GM12878 (cell line): ENCODE results near the gene DNAJC6. TPM values are rescaled to one million over a fixed set of nuclear protein-coding genes. Genes with fewer than 3 reads are reported as not detected.

Source experiments
- ATAC-seq: fragments of 200-7000 bp; cut with Tn5 transposase; 3 replicates; pipeline ENCODE4 v1.9.1; 2020; ENCODE audit warnings: mild to moderate bottlenecking, moderate library complexity
- BruUV-seq: library from RNA; stranded (reverse); fragments of 400-500 nt; replicated peaks from 2 replicates; lab custom pipeline; 2021; lab: Mats Ljungman, UMichigan
- CTCF ChIA-PET: fragments of 300-600 bp; sonication (Branson Sonifier 250); formaldehyde crosslinking; extraction: SDS; loops from one replicate; lab custom pipeline; 2021; ENCODE audit warnings: inconsistent platforms; lab: Yijun Ruan, JAX
- POLR2A ChIA-PET: fragments of 350-600 bp; formaldehyde crosslinking; extraction: SDS; loops from one replicate; lab custom pipeline; 2021; ENCODE audit warnings: inconsistent platforms; lab: Charles Lee
- RAD21 ChIA-PET: fragments of 300-600 bp; sonication (Branson Sonifier 250); formaldehyde crosslinking; loops from one replicate; lab custom pipeline; 2023; ENCODE audit warnings: antibody characterized with exemption; ENCODE audit not compliant: unreplicated experiment; lab: Charles Lee
- SMC1A ChIA-PET: fragments of 300-600 bp; sonication (Branson Sonifier 250); formaldehyde crosslinking; loops from one replicate; lab custom pipeline; 2023; ENCODE audit not compliant: unreplicated experiment, uncharacterized antibody; lab: Charles Lee
- DNase-seq: peaks from one replicate; pipeline ENCODE4 v3.0.0-alpha.2; 2011; ENCODE audit warnings: low read depth, low spot score
- FAIRE-seq: peaks from 3 replicates; lab custom pipeline; 2011; peaks lifted over from hg19 to GRCh38; lab: Jason Lieb, UNC
- H2AFZ ChIP-seq: 2 replicates; pipeline ENCODE4 v1.6.0; 2011; ENCODE audit warnings: low read depth, low read length, control low read depth; ENCODE audit not compliant: control insufficient read depth
- H3K27ac ChIP-seq: 2 replicates; pipeline ENCODE4 v1.5.1; 2011; ENCODE audit warnings: control low read depth; ENCODE audit not compliant: control insufficient read depth, insufficient read depth
- H3K27me3 ChIP-seq, 2 experiments: replicated peaks in 1 of 2; 2 replicates each; pipeline versions ENCODE4 v1.6.0 to v1.6.1; 2011; ENCODE audit warnings: low read length in 1 of 2; ENCODE audit not compliant: control insufficient read depth in 2 of 2, insufficient read depth in 2 of 2
- H3K36me3 ChIP-seq, 2 experiments: 2 replicates each; pipeline ENCODE4 v1.5.1; 2011; ENCODE audit warnings: low read length in 1 of 2; ENCODE audit not compliant: control insufficient read depth in 2 of 2, insufficient read depth in 2 of 2
- H3K4me1 ChIP-seq: 2 replicates; pipeline ENCODE4 v1.6.1; 2011; ENCODE audit warnings: mild to moderate bottlenecking, low read length, moderate library complexity, mixed read lengths; ENCODE audit not compliant: control insufficient read depth, insufficient read depth
- H3K4me2 ChIP-seq: 2 replicates; pipeline ENCODE4 v1.6.0; 2011; ENCODE audit warnings: control low read depth; ENCODE audit not compliant: control insufficient read depth, insufficient read depth
- H3K4me3 ChIP-seq: fragments of 200-600 bp; sonication (generic); 2 replicates; pipeline ENCODE4 v1.5.1; 2016
- H3K79me2 ChIP-seq: 2 replicates; pipeline ENCODE4 v1.6.0; 2011; ENCODE audit warnings: low read length; ENCODE audit not compliant: control insufficient read depth, insufficient read depth
- H3K9ac ChIP-seq: 2 replicates; pipeline ENCODE4 v1.8.0; 2011; ENCODE audit warnings: low read length, control low read depth, mixed read lengths; ENCODE audit not compliant: control insufficient read depth, insufficient read depth
- H3K9me3 ChIP-seq: replicated peaks from 3 replicates; pipeline ENCODE4 v1.5.1; 2011; ENCODE audit warnings: mild to moderate bottlenecking, low read length; ENCODE audit not compliant: control insufficient read depth, insufficient read depth
- H4K20me1 ChIP-seq: 2 replicates; pipeline ENCODE4 v1.6.0; 2011; ENCODE audit not compliant: control insufficient read depth, insufficient read depth
- ATF7 ChIP-seq: fragments of 450-650 bp; IDR thresholded peaks from 2 replicates; pipeline ENCODE4 v1.6.1; 2016; ENCODE audit warnings: low read depth, mild to moderate bottlenecking
- BACH1 ChIP-seq: fragments of 450-650 bp; IDR thresholded peaks from 2 replicates; pipeline ENCODE4 v1.6.1; 2017; ENCODE audit warnings: mild to moderate bottlenecking, borderline replicate concordance
- CBX5 ChIP-seq: sonication (generic); IDR thresholded peaks from 2 replicates; pipeline ENCODE4 v1.6.1; 2016; ENCODE audit warnings: low read depth, moderate library complexity, mild to moderate bottlenecking, inconsistent platforms
- E4F1 ChIP-seq: fragments of 450-650 bp; IDR thresholded peaks from 2 replicates; pipeline ENCODE4 v1.6.1; 2018; ENCODE audit warnings: borderline replicate concordance, mild to moderate bottlenecking; ENCODE audit not compliant: partially characterized antibody
- EED ChIP-seq: sonication (generic); IDR thresholded peaks from 2 replicates; pipeline ENCODE4 v1.6.1; 2016; ENCODE audit warnings: antibody characterized with exemption, low read depth
- FOXK2 ChIP-seq: fragments of 450-650 bp; IDR thresholded peaks from 2 replicates; pipeline ENCODE4 v1.6.1; 2017; ENCODE audit warnings: mild to moderate bottlenecking, moderate library complexity
- FOXM1 ChIP-seq: IDR thresholded peaks from 2 replicates; pipeline ENCODE4 v1.6.1; 2012; ENCODE audit warnings: low read depth, mild to moderate bottlenecking, inconsistent platforms, low read length, moderate library complexity
- IKZF2 ChIP-seq, 2 experiments: fragments of 450-650 bp; IDR thresholded peaks; 2 replicates each; pipeline ENCODE4 v1.6.1; 2017; ENCODE audit warnings: mild to moderate bottlenecking in 2 of 2, moderate library complexity in 2 of 2
- MYB ChIP-seq: fragments of 150-350 bp; IDR thresholded peaks from 2 replicates; pipeline ENCODE4 v1.6.1; 2014; ENCODE audit warnings: mild to moderate bottlenecking, low read depth, low read length, borderline replicate concordance
- NBN ChIP-seq: fragments of 450-650 bp; IDR thresholded peaks from 2 replicates; pipeline ENCODE4 v1.6.1; 2016
- NFYB ChIP-seq: IDR thresholded peaks from 2 replicates; pipeline ENCODE4 v1.6.1; 2011; ENCODE audit warnings: low read depth, mild to moderate bottlenecking, low read length, improper control_type of control experiment, moderate library complexity; ENCODE audit not compliant: insufficient read depth
- NKRF ChIP-seq: fragments of 450-650 bp; conservative IDR thresholded peaks from 2 replicates; pipeline ENCODE4 v1.6.1; 2017; ENCODE audit warnings: mild to moderate bottlenecking, moderate library complexity
- RB1 ChIP-seq: fragments of 450-650 bp; formaldehyde crosslinking; IDR thresholded peaks from 2 replicates; pipeline ENCODE4 v1.6.1; 2017; ENCODE audit warnings: mild to moderate bottlenecking, borderline replicate concordance
- ZBTB11 ChIP-seq: fragments of 450-650 bp; formaldehyde crosslinking; IDR thresholded peaks from 2 replicates; pipeline ENCODE4 v1.5.0; 2022; ENCODE audit warnings: mild to moderate bottlenecking, missing genetic modification characterization
- ZBTB33 ChIP-seq: fragments of 450-650 bp; IDR thresholded peaks from 2 replicates; pipeline ENCODE4 v1.6.1; 2017; ENCODE audit warnings: mild to moderate bottlenecking
- WGBS: methylation state at CpG from one replicate; pipeline ENCODE4 v1.1.6; 2016; ENCODE audit warnings: low lambda C conversion rate; ENCODE audit not compliant: insufficient replicate concordance, insufficient coverage; ENCODE audit errors: missing lambda C conversion rate; 5-methylcytosine and 5-hydroxymethylcytosine counted together
- in situ Hi-C: fragments of 300-500 bp; cut with MboI; formaldehyde crosslinking; loops from 9 replicates; pipeline ENCODE4 v1.14.3; 2018; ENCODE audit warnings: mixed read lengths
- intact Hi-C: fragments of 100-400 bp; cut with micrococcal nuclease; formaldehyde crosslinking; loops from one replicate; pipeline ENCODE4 v1.14.2; 2022; ENCODE audit not compliant: unreplicated experiment
- polyA plus RNA-seq, 11 experiments: library from polyadenylated mRNA; depleted of rRNA in 4 of 11; unstranded in 6 of 11; stranded (reverse) in 5 of 11; fragments of >200 nt; fragmentation: Nextera tagmentation in 4 of 11; fragmentation: Illumina TruSeq in 1 of 11; extraction: Ambion mirVana in 4 of 11; extraction: Trizol in 1 of 11; gene quantifications; 1 replicate in 1 of 11; 2 replicates in 10 of 11; pipeline versions ENCODE4 v1.2.1 to v1.2.3, GENCODE V29; 2011 to 2016; ENCODE audit warnings: inconsistent platforms in 2 of 11, missing spikeins in 2 of 11, low read depth in 1 of 11
- total RNA-seq, 4 experiments: library from RNA; depleted of rRNA in 3 of 4; stranded (reverse); fragments of >200 nt in 3 of 4; fragmentation: Illumina TruSeq in 1 of 4; extraction: Trizol in 1 of 4; gene quantifications; 2 replicates each; pipeline versions ENCODE4 v1.2.1 to v1.2.3, GENCODE V29; 2013 to 2021

Gene DNAJC6
- total and polyA plus RNA-seq, 10 of the 15 experiments (the other 5 are each of a cell fraction or from before 2014, with no cell fraction given) = 0.08 to 4.3 (median 2.7) TPM

GRCh38 chr1:65378247-65378946 lies 69.1 kb downstream of the DNAJC6 start:
- CTCF ChIA-PET = no interaction called here
- WGBS = 43% methylated on average over 2 of the region's 2 CpGs
- FAIRE-seq (no peak), DNase-seq (no peak), ATAC-seq (no peak)
- RAD21 ChIA-PET = no interaction called here
- Histone ChIP-seq H4K20me1 (no peaks in the 10 kb centered on the region), H3K9ac (no peak overlapping the region), H3K79me2 (no peaks in the 10 kb centered on the region), H2AFZ (no peak overlapping the region), H3K36me3 (no peaks in the 10 kb centered on the region), H3K27ac (no peak overlapping the region), H3K4me3 (no peak overlapping the region), H3K4me1 (no peaks in the 10 kb centered on the region), H3K4me2 (no peak overlapping the region), H3K27me3 (no peaks in the 10 kb centered on the region), H3K9me3 (no peaks in the 10 kb centered on the region)
- in situ Hi-C loops = no loop called here
- SMC1A ChIA-PET = no interaction called here
- POLR2A ChIA-PET = no interaction called here
- intact Hi-C loops = no loop called here
- BruUV-seq = no TSS peak
- TF ChIP-seq FOXK2 = no peak
- TF ChIP-seq RB1 = no peak
- no peak for TF ChIP-seq CBX5
- no peak for TF ChIP-seq MYB
- TF ChIP-seq FOXM1 = no peak
- no peak for TF ChIP-seq E4F1
- TF ChIP-seq ZBTB11 (CRISPR knock-in tag) = no peak
- TF ChIP-seq NFYB = no peak
- TF ChIP-seq ZBTB33 = no peak
- no peak for TF ChIP-seq EED
- no peak for TF ChIP-seq NKRF
- TF ChIP-seq BACH1 = no peak
- TF ChIP-seq NBN = no peak
- no peak for TF ChIP-seq ATF7
- no peak for TF ChIP-seq IKZF2 (IDR thresholded peaks at IDR 0.05)
